GM12878 (cell line): ENCODE measurements around the gene UGT1A7. TPM values are rescaled to one million over a fixed set of nuclear protein-coding genes. Genes with fewer than 3 reads are reported as not detected.

Experiments used
- ATAC-seq: fragments of 200-7000 bp; cut with Tn5 transposase; 3 replicates; pipeline ENCODE4 v1.9.1; 2020; ENCODE audit warnings: mild to moderate bottlenecking, moderate library complexity
- BruUV-seq: library from RNA; stranded (reverse); fragments of 400-500 nt; replicated peaks from 2 replicates; lab custom pipeline; 2021; lab: Mats Ljungman, UMichigan
- CTCF ChIA-PET: fragments of 300-600 bp; sonication (Branson Sonifier 250); formaldehyde crosslinking; extraction: SDS; loops from one replicate; lab custom pipeline; 2021; ENCODE audit warnings: inconsistent platforms; lab: Yijun Ruan, JAX
- POLR2A ChIA-PET: fragments of 350-600 bp; formaldehyde crosslinking; extraction: SDS; loops from one replicate; lab custom pipeline; 2021; ENCODE audit warnings: inconsistent platforms; lab: Charles Lee
- RAD21 ChIA-PET: fragments of 300-600 bp; sonication (Branson Sonifier 250); formaldehyde crosslinking; loops from one replicate; lab custom pipeline; 2023; ENCODE audit warnings: antibody characterized with exemption; ENCODE audit not compliant: unreplicated experiment; lab: Charles Lee
- SMC1A ChIA-PET: fragments of 300-600 bp; sonication (Branson Sonifier 250); formaldehyde crosslinking; loops from one replicate; lab custom pipeline; 2023; ENCODE audit not compliant: unreplicated experiment, uncharacterized antibody; lab: Charles Lee
- DNase-seq: peaks from one replicate; pipeline ENCODE4 v3.0.0-alpha.2; 2011; ENCODE audit warnings: low read depth, low spot score
- FAIRE-seq: peaks from 3 replicates; lab custom pipeline; 2011; peaks lifted over from hg19 to GRCh38; lab: Jason Lieb, UNC
- H2AFZ ChIP-seq: 2 replicates; pipeline ENCODE4 v1.6.0; 2011; ENCODE audit warnings: low read depth, low read length, control low read depth; ENCODE audit not compliant: control insufficient read depth
- H3K27ac ChIP-seq: 2 replicates; pipeline ENCODE4 v1.5.1; 2011; ENCODE audit warnings: control low read depth; ENCODE audit not compliant: control insufficient read depth, insufficient read depth
- H3K27me3 ChIP-seq, 2 experiments: replicated peaks in 1 of 2; 2 replicates each; pipeline versions ENCODE4 v1.6.0 to v1.6.1; 2011; ENCODE audit warnings: low read length in 1 of 2; ENCODE audit not compliant: control insufficient read depth in 2 of 2, insufficient read depth in 2 of 2
- H3K36me3 ChIP-seq, 2 experiments: 2 replicates each; pipeline ENCODE4 v1.5.1; 2011; ENCODE audit warnings: low read length in 1 of 2; ENCODE audit not compliant: control insufficient read depth in 2 of 2, insufficient read depth in 2 of 2
- H3K4me1 ChIP-seq: 2 replicates; pipeline ENCODE4 v1.6.1; 2011; ENCODE audit warnings: mild to moderate bottlenecking, low read length, moderate library complexity, mixed read lengths; ENCODE audit not compliant: control insufficient read depth, insufficient read depth
- H3K4me2 ChIP-seq: 2 replicates; pipeline ENCODE4 v1.6.0; 2011; ENCODE audit warnings: control low read depth; ENCODE audit not compliant: control insufficient read depth, insufficient read depth
- H3K4me3 ChIP-seq: fragments of 200-600 bp; sonication (generic); 2 replicates; pipeline ENCODE4 v1.5.1; 2016
- H3K79me2 ChIP-seq: 2 replicates; pipeline ENCODE4 v1.6.0; 2011; ENCODE audit warnings: low read length; ENCODE audit not compliant: control insufficient read depth, insufficient read depth
- H3K9ac ChIP-seq: 2 replicates; pipeline ENCODE4 v1.8.0; 2011; ENCODE audit warnings: low read length, control low read depth, mixed read lengths; ENCODE audit not compliant: control insufficient read depth, insufficient read depth
- H3K9me3 ChIP-seq: replicated peaks from 3 replicates; pipeline ENCODE4 v1.5.1; 2011; ENCODE audit warnings: mild to moderate bottlenecking, low read length; ENCODE audit not compliant: control insufficient read depth, insufficient read depth
- H4K20me1 ChIP-seq: 2 replicates; pipeline ENCODE4 v1.6.0; 2011; ENCODE audit not compliant: control insufficient read depth, insufficient read depth
- BACH1 ChIP-seq: fragments of 450-650 bp; IDR thresholded peaks from 2 replicates; pipeline ENCODE4 v1.6.1; 2017; ENCODE audit warnings: mild to moderate bottlenecking, borderline replicate concordance
- JUNB ChIP-seq: IDR thresholded peaks from 2 replicates; pipeline ENCODE4 v1.6.1; 2016; ENCODE audit warnings: antibody characterized with exemption, mild to moderate bottlenecking
- KAT2A ChIP-seq: conservative IDR thresholded peaks from 2 replicates; pipeline ENCODE4 v1.6.1; 2011; ENCODE audit warnings: low read depth, low read length; ENCODE audit not compliant: control insufficient read depth
- MYB ChIP-seq: fragments of 150-350 bp; IDR thresholded peaks from 2 replicates; pipeline ENCODE4 v1.6.1; 2014; ENCODE audit warnings: mild to moderate bottlenecking, low read depth, low read length, borderline replicate concordance
- NFIC ChIP-seq: IDR thresholded peaks from 2 replicates; pipeline ENCODE4 v1.6.1; 2012; ENCODE audit warnings: low read depth, mild to moderate bottlenecking, inconsistent platforms, low read length, moderate library complexity
- PKNOX1 ChIP-seq: fragments of 450-650 bp; IDR thresholded peaks from 2 replicates; pipeline ENCODE4 v1.6.1; 2016; ENCODE audit warnings: mild to moderate bottlenecking
- RAD21 ChIP-seq: IDR thresholded peaks from 2 replicates; pipeline ENCODE4 v1.6.1; 2011; ENCODE audit warnings: mild to moderate bottlenecking, low read depth, low read length, moderate library complexity; ENCODE audit not compliant: insufficient read depth
- RAD51 ChIP-seq: fragments of 450-650 bp; IDR thresholded peaks from 2 replicates; pipeline ENCODE4 v1.6.1; 2016; ENCODE audit warnings: moderate library complexity, mild to moderate bottlenecking, inconsistent platforms
- RUNX3 ChIP-seq: IDR thresholded peaks from 2 replicates; pipeline ENCODE4 v1.6.1; 2012; ENCODE audit warnings: low read length, inconsistent platforms
- STAT1 ChIP-seq: fragments of 450-650 bp; conservative IDR thresholded peaks from 2 replicates; pipeline ENCODE4 v1.6.1; 2014; ENCODE audit warnings: antibody characterized with exemption, mild to moderate bottlenecking
- SUPT20H ChIP-seq: IDR thresholded peaks from 2 replicates; pipeline ENCODE4 v1.6.1; 2011; ENCODE audit warnings: low read depth, mild to moderate bottlenecking, low read length, moderate library complexity, borderline replicate concordance; ENCODE audit not compliant: control insufficient read depth
- TARDBP ChIP-seq: IDR thresholded peaks from 2 replicates; pipeline ENCODE4 v1.6.1; 2016; ENCODE audit warnings: borderline replicate concordance
- YBX1 ChIP-seq: fragments of 450-650 bp; IDR thresholded peaks from 2 replicates; pipeline ENCODE4 v1.6.1; 2016; ENCODE audit warnings: antibody characterized with exemption
- ZNF24 ChIP-seq: fragments of 450-650 bp; IDR thresholded peaks from 2 replicates; pipeline ENCODE4 v1.6.1; 2017; ENCODE audit warnings: antibody characterized with exemption, mild to moderate bottlenecking
- ZNF592 ChIP-seq: fragments of 450-650 bp; IDR thresholded peaks from 2 replicates; pipeline ENCODE4 v1.6.1; 2017; ENCODE audit warnings: mild to moderate bottlenecking, moderate library complexity
- WGBS: methylation state at CpG from one replicate; pipeline ENCODE4 v1.1.6; 2016; ENCODE audit warnings: low lambda C conversion rate; ENCODE audit not compliant: insufficient replicate concordance, insufficient coverage; ENCODE audit errors: missing lambda C conversion rate; 5-methylcytosine and 5-hydroxymethylcytosine counted together
- in situ Hi-C: fragments of 300-500 bp; cut with MboI; formaldehyde crosslinking; loops from 9 replicates; pipeline ENCODE4 v1.14.3; 2018; ENCODE audit warnings: mixed read lengths
- intact Hi-C: fragments of 100-400 bp; cut with micrococcal nuclease; formaldehyde crosslinking; loops from one replicate; pipeline ENCODE4 v1.14.2; 2022; ENCODE audit not compliant: unreplicated experiment
- polyA plus RNA-seq, 11 experiments: library from polyadenylated mRNA; depleted of rRNA in 4 of 11; unstranded in 6 of 11; stranded (reverse) in 5 of 11; fragments of >200 nt; fragmentation: Nextera tagmentation in 4 of 11; fragmentation: Illumina TruSeq in 1 of 11; extraction: Ambion mirVana in 4 of 11; extraction: Trizol in 1 of 11; gene quantifications; 1 replicate in 1 of 11; 2 replicates in 10 of 11; pipeline versions ENCODE4 v1.2.1 to v1.2.3, GENCODE V29; 2011 to 2016; ENCODE audit warnings: inconsistent platforms in 2 of 11, missing spikeins in 2 of 11, low read depth in 1 of 11
- total RNA-seq, 4 experiments: library from RNA; depleted of rRNA in 3 of 4; stranded (reverse); fragments of >200 nt in 3 of 4; fragmentation: Illumina TruSeq in 1 of 4; extraction: Trizol in 1 of 4; gene quantifications; 2 replicates each; pipeline versions ENCODE4 v1.2.1 to v1.2.3, GENCODE V29; 2013 to 2021
- TF ChIP-seq, protein P1 (sequence below): fragments of 450-650 bp; IDR thresholded peaks from 2 replicates; pipeline ENCODE4 v1.6.1; 2017; ENCODE audit warnings: low read depth, mild to moderate bottlenecking, moderate library complexity
- TF ChIP-seq, protein P2 (sequence below): fragments of 450-650 bp; IDR thresholded peaks from 2 replicates; pipeline ENCODE4 v1.6.1; 2018; ENCODE audit warnings: mild to moderate bottlenecking, low read depth, moderate library complexity; ENCODE audit not compliant: partially characterized antibody

Gene UGT1A7
- total and polyA plus RNA-seq, 10 of the 15 experiments (the other 5 are each of a cell fraction or from before 2014, with no cell fraction given), result not detected

- intact Hi-C loops, result loop anchor here (10.0 kb wide), 1 partner anchor 229 kb away; no protein-coding TSS in a partner anchor
- no peaks in the 10 kb centered on the region for H3K36me3 ChIP-seq
- in situ Hi-C loops, result no loop called here
- H3K9ac ChIP-seq, result no peak overlapping the region
- no peak for FAIRE-seq
- peaks cover 0 to 4% of the 10 kb centered on the region in 2 experiments; a peak in 2 of 4 replicates for H3K27me3 ChIP-seq
- no peak overlapping the region for H3K27ac ChIP-seq
- no peaks in the 10 kb centered on the region for H4K20me1 ChIP-seq
- SMC1A ChIA-PET, result no interaction called here
- H3K79me2 ChIP-seq, result no peaks in the 10 kb centered on the region
- BruUV-seq, result no TSS peak
- H3K4me1 ChIP-seq, result no peaks in the 10 kb centered on the region
- no peak for ATAC-seq
- H3K4me2 ChIP-seq, result no peak overlapping the region
- CTCF ChIA-PET, result no interaction called here
- H3K4me3 ChIP-seq, result no peak overlapping the region
- RAD21 ChIA-PET, result no interaction called here
- H3K9me3 ChIP-seq, result no peaks in the 10 kb centered on the region; the same call in 2 of the 3 replicates
- no peak for DNase-seq
- H2AFZ ChIP-seq, result no peak overlapping the region
- WGBS, result 30% methylated on average over 2 of the region's 2 CpGs
- POLR2A ChIA-PET, result no interaction called here
- TF ChIP-seq RUNX3 (no peak), JUNB (no peak), RAD21 (no peak), YBX1 (no peak), ZNF24 (no peak), NFIC (no peak), SUPT20H (no peak), MYB (no peak), ZNF592 (no peak), PKNOX1 (no peak), TARDBP (no peak), RAD51 (no peak), KAT2A (no peak), BACH1 (no peak), STAT1 (no peak)
- TF ChIP-seq, protein P1, sequence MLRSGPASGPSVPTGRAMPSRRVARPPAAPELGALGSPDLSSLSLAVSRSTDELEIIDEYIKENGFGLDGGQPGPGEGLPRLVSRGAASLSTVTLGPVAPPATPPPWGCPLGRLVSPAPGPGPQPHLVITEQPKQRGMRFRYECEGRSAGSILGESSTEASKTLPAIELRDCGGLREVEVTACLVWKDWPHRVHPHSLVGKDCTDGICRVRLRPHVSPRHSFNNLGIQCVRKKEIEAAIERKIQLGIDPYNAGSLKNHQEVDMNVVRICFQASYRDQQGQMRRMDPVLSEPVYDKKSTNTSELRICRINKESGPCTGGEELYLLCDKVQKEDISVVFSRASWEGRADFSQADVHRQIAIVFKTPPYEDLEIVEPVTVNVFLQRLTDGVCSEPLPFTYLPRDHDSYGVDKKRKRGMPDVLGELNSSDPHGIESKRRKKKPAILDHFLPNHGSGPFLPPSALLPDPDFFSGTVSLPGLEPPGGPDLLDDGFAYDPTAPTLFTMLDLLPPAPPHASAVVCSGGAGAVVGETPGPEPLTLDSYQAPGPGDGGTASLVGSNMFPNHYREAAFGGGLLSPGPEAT, result no peak
- TF ChIP-seq, protein P2, sequence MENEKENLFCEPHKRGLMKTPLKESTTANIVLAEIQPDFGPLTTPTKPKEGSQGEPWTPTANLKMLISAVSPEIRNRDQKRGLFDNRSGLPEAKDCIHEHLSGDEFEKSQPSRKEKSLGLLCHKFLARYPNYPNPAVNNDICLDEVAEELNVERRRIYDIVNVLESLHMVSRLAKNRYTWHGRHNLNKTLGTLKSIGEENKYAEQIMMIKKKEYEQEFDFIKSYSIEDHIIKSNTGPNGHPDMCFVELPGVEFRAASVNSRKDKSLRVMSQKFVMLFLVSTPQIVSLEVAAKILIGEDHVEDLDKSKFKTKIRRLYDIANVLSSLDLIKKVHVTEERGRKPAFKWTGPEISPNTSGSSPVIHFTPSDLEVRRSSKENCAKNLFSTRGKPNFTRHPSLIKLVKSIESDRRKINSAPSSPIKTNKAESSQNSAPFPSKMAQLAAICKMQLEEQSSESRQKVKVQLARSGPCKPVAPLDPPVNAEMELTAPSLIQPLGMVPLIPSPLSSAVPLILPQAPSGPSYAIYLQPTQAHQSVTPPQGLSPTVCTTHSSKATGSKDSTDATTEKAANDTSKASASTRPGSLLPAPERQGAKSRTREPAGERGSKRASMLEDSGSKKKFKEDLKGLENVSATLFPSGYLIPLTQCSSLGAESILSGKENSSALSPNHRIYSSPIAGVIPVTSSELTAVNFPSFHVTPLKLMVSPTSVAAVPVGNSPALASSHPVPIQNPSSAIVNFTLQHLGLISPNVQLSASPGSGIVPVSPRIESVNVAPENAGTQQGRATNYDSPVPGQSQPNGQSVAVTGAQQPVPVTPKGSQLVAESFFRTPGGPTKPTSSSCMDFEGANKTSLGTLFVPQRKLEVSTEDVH, result no peak
Observed at GRCh38 chr2:233714121-233714520, 32.4 kb downstream of the UGT1A7 start.
